CD4-positive, alpha-beta T cell (primary cell): Measurements from ENCODE around the gene CAND2. TPM values are rescaled to one million over a fixed set of nuclear protein-coding genes. Genes with fewer than 3 reads are reported as not detected.

Experiments
- ATAC-seq: fragments of 200-7000 bp; cut with Tn5 transposase; one replicate; pipeline ENCODE4 v1.10.0; 2022; ENCODE audit warnings: mild to moderate bottlenecking; ENCODE audit not compliant: poor library complexity
- CTCF ChIA-PET: fragments of 350-600 bp; sonication (Branson Sonifier 250); formaldehyde crosslinking; loops from one replicate; lab custom pipeline; 2021; ENCODE audit warnings: antibody characterized with exemption, inconsistent platforms; lab: Charles Lee
- POLR2A ChIA-PET: fragments of 350-600 bp; sonication (Branson Sonifier 250); formaldehyde crosslinking; loops from one replicate; lab custom pipeline; 2021; ENCODE audit warnings: antibody characterized with exemption, inconsistent platforms; lab: Charles Lee
- DNase-seq, 14 experiments: peaks; one replicate each; pipeline ENCODE4 v3.0.0-alpha.2; 2013 to 2020; ENCODE audit warnings: mixed read lengths in 2 of 14
- H3K27ac ChIP-seq, 2 donors: one replicate each; pipeline versions ENCODE4 v1.5.1 to v1.7.0; 2013; ENCODE audit warnings: low read length in 2 of 2, low read depth in 1 of 2, mild to moderate bottlenecking in 1 of 2
- H3K27me3 ChIP-seq, 2 experiments: 1 replicate in 1 of 2; 2 replicates in 1 of 2; pipeline versions ENCODE4 v1.6.1 to v1.7.0; 2013; ENCODE audit warnings: low read length in 2 of 2, control low read depth in 1 of 2, mild to moderate bottlenecking in 1 of 2, moderate library complexity in 1 of 2; ENCODE audit not compliant: insufficient read depth in 2 of 2, control insufficient read depth in 1 of 2
- H3K36me3 ChIP-seq: one replicate; pipeline ENCODE4 v1.6.1; 2013; ENCODE audit warnings: low read length, control low read depth; ENCODE audit not compliant: insufficient read depth
- H3K4me1 ChIP-seq: one replicate; pipeline ENCODE4 v1.6.1; 2013; ENCODE audit warnings: low read length, control low read depth; ENCODE audit not compliant: insufficient read depth
- H3K4me3 ChIP-seq: one replicate; pipeline ENCODE4 v1.5.1; 2013; ENCODE audit warnings: mild to moderate bottlenecking, low read length, moderate library complexity
- H3K9me3 ChIP-seq, 2 experiments: 1 replicate in 1 of 2; 2 replicates in 1 of 2; pipeline versions ENCODE4 v1.6.1 to v1.7.0; 2013; ENCODE audit warnings: low read length in 2 of 2, mild to moderate bottlenecking in 2 of 2, control low read depth in 1 of 2, moderate library complexity in 1 of 2; ENCODE audit not compliant: control insufficient read depth in 1 of 2, insufficient read depth in 1 of 2
- H3K27ac Mint-ChIP-seq: one replicate; pipeline ENCODE4 v1.8.0; 2020; ENCODE audit warnings: mixed read lengths
- H3K27me3 Mint-ChIP-seq: one replicate; pipeline ENCODE4 v1.8.0; 2021; ENCODE audit warnings: mixed read lengths
- H3K36me3 Mint-ChIP-seq: one replicate; pipeline ENCODE4 v1.8.0; 2021; ENCODE audit warnings: low read depth, mixed read lengths
- H3K4me1 Mint-ChIP-seq: one replicate; pipeline ENCODE4 v1.8.0; 2021; ENCODE audit warnings: low read depth, mixed read lengths
- H3K4me3 Mint-ChIP-seq: one replicate; pipeline ENCODE4 v1.8.0; 2020; ENCODE audit warnings: mild to moderate bottlenecking, mixed read lengths
- H3K9me3 Mint-ChIP-seq: one replicate; pipeline ENCODE4 v1.8.0; 2020; ENCODE audit warnings: mixed read lengths
- intact Hi-C, 2 experiments: fragments of 100-400 bp; cut with DNase I in 1 of 2; cut with micrococcal nuclease in 1 of 2; formaldehyde crosslinking; loops; one replicate each; pipeline versions ENCODE4 v1.15.1 to v1.9.0; 2023 to 2025; cut with DNase I, micrococcal nuclease
- total RNA-seq, 174 experiments: library from RNA in 2 of 174; stranded (reverse) in 2 of 174; gene quantifications; one replicate each; pipeline ENCODE4 v1.2.3 and lab custom pipeline; 2021 to 2026
- TF ChIP-seq, protein P1 (sequence below): fragments of 200-600 bp; IDR thresholded peaks from one replicate; pipeline ENCODE4 v1.8.0; 2022; ENCODE audit warnings: antibody characterized with exemption, mild to moderate bottlenecking

CAND2 gene
- total RNA-seq, 2 experiments from 2014 or later = 3.5 to 6.0 TPM

DNA sequence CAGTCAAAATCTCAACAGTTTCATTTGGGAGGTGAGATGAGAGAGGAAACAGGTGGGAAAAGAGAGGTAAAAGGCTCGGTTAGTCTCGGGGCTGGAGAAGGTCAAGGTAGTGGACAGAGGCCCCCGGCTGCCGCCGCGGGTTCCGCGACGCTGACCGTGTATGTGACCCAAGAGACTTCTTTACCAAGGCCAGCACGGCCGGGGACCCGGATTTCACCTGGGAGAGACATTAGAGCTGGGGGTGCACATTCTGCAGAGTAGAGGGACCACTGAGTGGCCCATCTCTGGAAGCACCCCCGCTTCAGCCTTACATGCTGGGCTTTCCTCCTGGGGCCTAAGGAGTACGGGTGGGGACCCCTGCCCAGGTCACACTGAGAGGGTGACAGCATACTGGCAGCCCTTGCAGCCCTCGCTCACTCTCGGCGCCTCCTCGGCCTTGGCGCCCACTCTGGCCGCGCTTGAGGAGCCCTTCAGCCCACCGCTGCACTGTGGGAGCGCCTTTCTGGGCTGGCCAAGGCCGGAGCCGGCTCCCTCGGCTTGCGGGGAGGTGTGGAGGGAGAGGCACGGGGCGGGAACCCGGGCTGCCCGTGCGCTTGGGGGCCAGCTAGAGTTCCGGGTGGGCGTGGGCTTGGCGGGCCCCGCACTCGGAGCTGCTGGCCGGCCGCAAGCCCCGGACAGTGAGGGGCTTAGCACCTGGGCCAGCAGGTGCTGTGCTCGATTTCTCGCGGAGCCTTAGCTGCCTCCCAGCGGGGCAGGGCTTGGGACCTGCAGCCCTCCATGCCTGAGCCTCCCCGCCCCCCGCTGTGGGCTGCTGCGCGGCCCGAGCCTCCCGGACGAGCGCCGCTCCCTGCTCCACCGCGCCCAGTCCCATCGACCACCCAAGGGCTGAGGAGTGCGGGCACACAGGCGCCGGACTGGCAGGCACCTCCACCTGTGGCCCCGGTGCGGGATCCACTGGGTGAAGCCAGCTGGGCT, 86.1 kb downstream of the CAND2 start:
- Histone ChIP-seq H3K4me1 (peaks cover 11% of the 10 kb centered on the region), H3K27ac (no peak overlapping the region), H3K4me3 (no peak overlapping the region), H3K27me3 (peaks cover 0 to 5% of the 10 kb centered on the region in 2 experiments), H3K36me3 (no peaks in the 10 kb centered on the region), H3K9me3 (peaks cover 0 to 4% of the 10 kb centered on the region in 2 experiments)
- ATAC-seq (no peak), DNase-seq (no peak)
- peaks cover 14% of the 10 kb centered on the region for H3K4me1 Mint-ChIP-seq
- TF ChIP-seq, protein P1, sequence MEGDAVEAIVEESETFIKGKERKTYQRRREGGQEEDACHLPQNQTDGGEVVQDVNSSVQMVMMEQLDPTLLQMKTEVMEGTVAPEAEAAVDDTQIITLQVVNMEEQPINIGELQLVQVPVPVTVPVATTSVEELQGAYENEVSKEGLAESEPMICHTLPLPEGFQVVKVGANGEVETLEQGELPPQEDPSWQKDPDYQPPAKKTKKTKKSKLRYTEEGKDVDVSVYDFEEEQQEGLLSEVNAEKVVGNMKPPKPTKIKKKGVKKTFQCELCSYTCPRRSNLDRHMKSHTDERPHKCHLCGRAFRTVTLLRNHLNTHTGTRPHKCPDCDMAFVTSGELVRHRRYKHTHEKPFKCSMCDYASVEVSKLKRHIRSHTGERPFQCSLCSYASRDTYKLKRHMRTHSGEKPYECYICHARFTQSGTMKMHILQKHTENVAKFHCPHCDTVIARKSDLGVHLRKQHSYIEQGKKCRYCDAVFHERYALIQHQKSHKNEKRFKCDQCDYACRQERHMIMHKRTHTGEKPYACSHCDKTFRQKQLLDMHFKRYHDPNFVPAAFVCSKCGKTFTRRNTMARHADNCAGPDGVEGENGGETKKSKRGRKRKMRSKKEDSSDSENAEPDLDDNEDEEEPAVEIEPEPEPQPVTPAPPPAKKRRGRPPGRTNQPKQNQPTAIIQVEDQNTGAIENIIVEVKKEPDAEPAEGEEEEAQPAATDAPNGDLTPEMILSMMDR = no peak
- H3K9me3 Mint-ChIP-seq = no peaks in the 10 kb centered on the region
- no peak overlapping the region for H3K27ac Mint-ChIP-seq
- POLR2A ChIA-PET = no interaction called here
- H3K4me3 Mint-ChIP-seq = no peak overlapping the region
- H3K36me3 Mint-ChIP-seq = no peaks in the 10 kb centered on the region
- CTCF ChIA-PET = no interaction called here
- H3K27me3 Mint-ChIP-seq = peaks cover 13% of the 10 kb centered on the region
- intact Hi-C loops = no loop called here

DNA sequence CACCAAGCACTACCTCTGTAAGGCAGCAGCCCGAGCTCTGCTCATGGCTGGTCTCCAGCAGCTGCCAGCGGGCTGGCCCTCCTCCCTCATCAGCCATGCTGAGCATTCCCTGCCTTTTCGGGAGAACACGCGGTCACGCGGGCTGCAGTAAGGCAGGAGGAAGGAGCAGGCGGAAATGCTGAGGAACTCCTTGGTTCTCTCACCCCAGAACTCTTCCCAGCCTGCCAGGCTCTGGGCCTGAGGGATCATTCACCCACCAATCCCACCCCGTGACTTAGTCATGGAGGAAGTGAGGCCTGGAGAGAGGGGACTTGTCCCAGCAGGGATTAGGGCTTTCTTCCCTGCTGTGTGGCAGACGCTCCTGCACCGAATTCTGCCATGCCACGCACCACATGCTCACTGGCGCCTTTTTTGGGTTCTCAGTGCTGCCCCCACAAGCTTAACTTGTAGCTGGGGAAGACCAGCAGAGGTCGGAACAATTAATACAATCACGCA, 87.8 kb downstream of the CAND2 start:
- TF ChIP-seq, protein P1 = no peak
- POLR2A ChIA-PET = no interaction called here
- intact Hi-C loops = no loop called here
- peaks cover 14% of the 10 kb centered on the region for H3K4me1 Mint-ChIP-seq
- no peaks in the 10 kb centered on the region for H3K9me3 Mint-ChIP-seq
- no peaks in the 10 kb centered on the region for H3K36me3 ChIP-seq
- H3K27me3 ChIP-seq = peaks cover 0 to 5% of the 10 kb centered on the region in 2 experiments
- H3K4me3 Mint-ChIP-seq = no peak overlapping the region
- H3K27me3 Mint-ChIP-seq = peaks cover 23% of the 10 kb centered on the region
- H3K4me3 ChIP-seq = no peak overlapping the region
- H3K36me3 Mint-ChIP-seq = no peaks in the 10 kb centered on the region
- CTCF ChIA-PET = no interaction called here
- H3K9me3 ChIP-seq = peaks cover 0 to 4% of the 10 kb centered on the region in 2 experiments
- H3K27ac ChIP-seq = no peak overlapping the region
- H3K27ac Mint-ChIP-seq = no peak overlapping the region
- ATAC-seq = no peak
- peaks cover 11% of the 10 kb centered on the region for H3K4me1 ChIP-seq
- no peak for DNase-seq

Other genes starting within 250 kb of the CAND2 start
- gene MKRN2, start 239.6 kb upstream of the CAND2 start, total RNA-seq = 10 to 100 TPM; 19.0 to 20.3 TPM
- 100 to 1,000 TPM; 127 to 139 TPM for gene RAF1, start 132.6 kb upstream of the CAND2 start, total RNA-seq
- not detected for gene TMEM40, start 37.4 kb upstream of the CAND2 start, total RNA-seq
- gene RPL32, start 44.9 kb downstream of the CAND2 start, total RNA-seq = 1,000 to 10,000 TPM; 4,308 to 4,667 TPM